NCI-H748 (cell line): ENCODE measurements around the gene BRF1.
A peak's percentile ranks its signal among the peaks of the same experiment; 100 is the strongest.

ENCODE experiments used
- DNase-seq: peaks from one replicate; lab custom pipeline; 2025; ENCODE audit not compliant: unreplicated experiment; lab: John Stamatoyannopoulos, UW

The BRF1 gene

DNA sequence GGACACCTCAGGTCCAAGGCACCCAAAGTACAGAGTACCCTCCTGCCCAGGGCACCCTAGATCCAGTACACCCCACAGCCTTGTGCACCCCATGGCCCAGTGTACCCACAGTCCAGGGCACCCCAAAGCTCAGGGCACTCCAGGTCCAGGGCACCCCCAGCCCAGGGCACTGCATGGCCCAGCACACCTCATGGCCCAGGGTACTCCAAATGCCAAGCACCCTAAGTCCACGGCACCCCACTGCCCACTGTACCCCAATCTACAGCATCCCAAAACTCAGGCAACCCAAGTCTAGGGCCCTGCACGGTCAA lies 138.2 kb downstream of the BRF1 start:
- no peak for DNase-seq

DNA sequence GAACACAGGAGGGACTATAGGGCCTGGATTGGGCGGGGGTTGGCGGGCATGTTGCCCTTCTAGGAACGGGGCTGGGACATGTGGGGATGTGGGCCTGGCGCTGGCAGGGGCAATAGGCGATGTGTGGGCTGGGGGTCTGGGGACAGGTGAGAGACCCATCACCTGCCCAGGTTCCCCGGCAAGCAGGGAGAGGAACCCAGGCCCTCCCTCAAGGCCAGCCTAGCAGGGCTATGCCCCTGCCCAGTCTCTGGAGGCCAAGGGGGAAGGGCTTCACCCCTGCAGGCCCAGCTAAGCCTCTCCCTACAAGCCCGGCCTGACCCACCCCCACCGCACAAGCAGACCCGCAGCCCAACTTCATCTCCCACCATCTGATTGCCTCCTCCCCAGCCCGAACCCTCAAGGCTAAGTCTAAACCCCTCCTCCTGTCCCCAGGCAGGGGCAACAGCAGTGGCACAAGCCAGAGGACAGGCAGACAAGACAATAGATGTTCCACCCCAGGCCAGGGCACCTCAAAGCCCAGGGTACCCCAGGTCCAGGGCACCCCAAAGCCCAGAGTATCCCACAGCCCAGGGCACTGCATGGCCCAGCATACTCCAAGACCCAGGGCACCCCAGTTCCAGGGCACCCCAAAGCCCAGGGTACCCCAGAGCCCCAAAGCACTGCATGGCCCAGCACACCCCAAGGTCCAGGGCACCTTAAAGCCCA lies 138.7 kb downstream of the BRF1 start:
- no peak for DNase-seq

GRCh38 chr14:105161309-105161708 lies 139.5 kb downstream of the BRF1 start:
- DNase-seq, result peak; percentile 22

DNA sequence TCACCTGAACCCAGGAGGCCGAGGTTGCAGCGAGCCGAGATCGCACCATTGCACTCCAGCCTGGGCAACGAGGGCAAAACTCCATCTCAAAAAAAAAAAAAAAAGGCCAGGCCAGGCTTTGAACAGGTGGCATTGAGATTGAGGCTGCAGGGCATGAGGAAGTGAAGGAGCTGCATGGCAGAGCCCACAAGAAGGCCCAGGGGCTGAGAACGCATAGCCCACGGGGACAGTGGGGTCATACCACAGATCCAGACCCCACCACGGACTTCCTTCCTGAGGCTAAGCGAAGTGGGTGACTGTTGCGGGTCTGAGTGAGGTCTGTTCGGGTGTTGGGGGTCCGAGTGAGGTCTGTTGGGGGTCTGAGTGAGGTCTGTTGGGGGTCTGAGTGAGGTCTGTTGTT lies 140.0 kb downstream of the BRF1 start:
- no peak for DNase-seq

GRCh38 chr14:105159344-105159743 lies 141.5 kb downstream of the BRF1 start:
- DNase-seq, result no peak
